Activated T-helper 1 cell treated with anti-CD3 and anti-CD28 coated beads, Interleukin-12 subunit alpha, Interleukin-12 subunit beta, Interleukin-2, Interleukin-4 antibody, amounts not matched to agents 30 ng/mL and 10 ng/mL and 1 ng/mL, durations not matched to agents 14 hours and 24 hours and 36 hours (primary cell): ENCODE results near the gene GAS1. TPM values are rescaled to one million over a fixed set of nuclear protein-coding genes. Genes with fewer than 3 reads are reported as not detected.

Source experiments
- DNase-seq: peaks from one replicate; pipeline ENCODE4 v3.0.0; 2021; ENCODE audit warnings: low spot score
- H3K27ac Mint-ChIP-seq: one replicate; pipeline ENCODE4 v1.8.0; 2021; ENCODE audit warnings: mild to moderate bottlenecking, mixed read lengths
- H3K27me3 Mint-ChIP-seq: one replicate; pipeline ENCODE4 v1.8.0; 2022; ENCODE audit warnings: mild to moderate bottlenecking, moderate library complexity, mixed read lengths; ENCODE audit not compliant: insufficient read depth
- H3K36me3 Mint-ChIP-seq: one replicate; pipeline ENCODE4 v1.8.0; 2021; ENCODE audit warnings: low read depth, mixed read lengths
- H3K4me1 Mint-ChIP-seq: one replicate; pipeline ENCODE4 v1.8.0; 2021; ENCODE audit warnings: low read depth, mixed read lengths
- H3K4me3 Mint-ChIP-seq: one replicate; pipeline ENCODE4 v1.8.0; 2021; ENCODE audit warnings: mild to moderate bottlenecking, moderate library complexity, mixed read lengths
- H3K9me3 Mint-ChIP-seq: one replicate; pipeline ENCODE4 v1.8.0; 2021; ENCODE audit warnings: mixed read lengths
- intact Hi-C: fragments of 100-400 bp; cut with micrococcal nuclease; formaldehyde crosslinking; loops from one replicate; pipeline ENCODE4 v1.15.1; 2024
- total RNA-seq: library from RNA; stranded (reverse); gene quantifications from 2 replicates; pipeline ENCODE4 v1.2.3, GENCODE V29; 2022

GAS1 gene, protein sequence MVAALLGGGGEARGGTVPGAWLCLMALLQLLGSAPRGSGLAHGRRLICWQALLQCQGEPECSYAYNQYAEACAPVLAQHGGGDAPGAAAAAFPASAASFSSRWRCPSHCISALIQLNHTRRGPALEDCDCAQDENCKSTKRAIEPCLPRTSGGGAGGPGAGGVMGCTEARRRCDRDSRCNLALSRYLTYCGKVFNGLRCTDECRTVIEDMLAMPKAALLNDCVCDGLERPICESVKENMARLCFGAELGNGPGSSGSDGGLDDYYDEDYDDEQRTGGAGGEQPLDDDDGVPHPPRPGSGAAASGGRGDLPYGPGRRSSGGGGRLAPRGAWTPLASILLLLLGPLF
- 0.12 and 0.23 TPM in 2 replicates for total RNA-seq

DNA sequence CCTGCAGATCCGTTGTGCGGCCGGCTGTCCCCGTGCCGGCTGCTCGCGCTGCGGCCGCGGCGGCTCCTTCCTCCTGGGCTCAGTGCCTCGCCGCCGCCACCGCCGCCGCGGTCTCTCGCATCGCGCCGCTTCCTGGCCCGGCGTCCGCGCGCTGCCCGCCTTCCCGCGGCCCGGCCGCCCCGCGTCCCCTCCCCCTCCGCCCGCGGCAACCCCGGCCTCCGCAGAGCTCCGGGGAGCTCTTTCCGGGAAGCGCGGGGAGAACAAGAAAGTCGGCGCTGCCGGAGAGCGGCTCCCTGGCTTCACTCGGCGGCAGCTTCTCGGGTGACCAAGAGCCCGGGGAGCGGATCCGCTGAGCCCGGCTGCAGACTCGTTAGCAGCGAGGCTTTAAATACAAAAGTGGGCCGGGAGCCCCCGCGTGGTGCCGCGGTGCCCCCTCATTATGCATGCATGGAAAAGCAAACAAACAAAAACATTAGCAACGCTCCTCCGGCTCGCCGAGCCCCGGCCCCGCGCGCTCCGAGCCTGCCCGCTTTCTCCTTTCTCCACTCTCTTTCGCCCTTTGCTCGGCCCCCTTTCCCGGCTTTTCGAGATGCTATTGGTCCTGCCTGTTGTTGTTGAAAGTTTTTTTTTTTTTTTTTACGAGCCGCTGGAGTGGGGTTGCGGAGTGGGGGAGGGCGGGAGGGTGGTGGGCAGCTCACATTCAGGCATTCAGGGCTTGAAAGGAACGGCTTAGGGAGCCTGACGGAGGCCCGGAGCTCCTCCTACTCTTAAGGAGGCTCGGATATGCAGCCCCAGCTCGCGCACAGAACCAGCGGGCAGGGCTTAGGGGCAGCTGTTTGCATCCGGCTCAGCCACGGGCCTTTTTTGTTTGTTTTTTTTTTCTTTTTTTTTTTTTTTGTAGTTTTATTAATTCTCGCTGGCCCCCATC, at the start of gene GAS1:
GAS1 (minus strand) TSS at position 361 of the 928 bp plus-strand sequence. CDS start 727 bp downstream, outside the sequence.
- Mint-ChIP-seq H3K4me3 (peak within 1 kb of the TSS; percentile 84), H3K9me3 (peaks cover 8% of the 10 kb centered on the region), H3K36me3 (no peaks in the 10 kb centered on the region), H3K27me3 (peaks cover 28% of the 10 kb centered on the region), H3K4me1 (peaks cover 10% of the 10 kb centered on the region), H3K27ac (peak within 1 kb of the TSS; percentile 44)
- intact Hi-C loops: loop anchor here (5.0 to 10.0 kb wide), 6 partner anchors 330 to 1360 kb away; partner anchors contain the start of genes AGTPBP1 and TUT7
- peak; percentile 45 for DNase-seq

DNA sequence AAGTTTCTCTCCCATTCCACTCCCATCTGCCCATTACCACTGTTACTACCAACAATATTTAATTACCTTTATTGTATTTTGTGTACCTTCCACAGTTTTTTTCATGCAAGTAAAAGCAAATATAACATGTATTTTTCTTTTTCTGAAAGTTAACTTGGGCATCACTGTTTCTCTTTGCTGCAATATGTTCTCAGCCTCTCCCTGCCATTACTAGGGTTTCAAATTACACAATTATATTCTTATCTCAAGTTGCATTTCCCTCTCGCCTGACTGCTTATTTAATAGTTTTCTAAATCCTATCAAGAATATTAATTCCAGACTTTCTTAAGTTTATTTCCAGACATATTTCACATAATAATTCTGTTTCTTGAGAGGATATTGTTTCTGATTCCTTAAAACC, 46.9 kb upstream of the GAS1 start:
- Mint-ChIP-seq H3K27me3 (peaks cover 9% of the 10 kb centered on the region), H3K9me3 (no peaks in the 10 kb centered on the region), H3K4me3 (no peak overlapping the region), H3K27ac (no peak overlapping the region), H3K4me1 (no peaks in the 10 kb centered on the region), H3K36me3 (no peaks in the 10 kb centered on the region)
- DNase-seq: no peak
- intact Hi-C loops: no loop called here

DNA sequence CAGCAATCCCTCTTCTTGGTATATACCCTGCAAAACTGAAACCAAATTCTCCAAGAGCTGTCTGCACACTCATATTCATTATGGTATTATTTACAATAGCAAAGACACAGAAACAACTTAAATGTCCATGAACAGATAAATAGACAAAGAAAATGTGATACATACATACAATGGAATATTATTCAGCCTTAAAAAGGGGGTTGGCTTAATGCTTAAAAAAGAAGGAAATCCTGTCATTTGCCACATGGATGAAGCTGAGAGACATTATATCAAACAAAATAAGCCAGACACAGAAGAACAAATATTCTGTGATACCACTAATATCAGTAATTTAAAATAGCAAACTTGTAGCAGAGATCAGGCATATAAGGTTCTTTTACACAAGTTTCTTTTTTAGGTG, 46.5 kb upstream of the GAS1 start:
- no peak for DNase-seq
- no peaks in the 10 kb centered on the region for H3K4me1 Mint-ChIP-seq
- no peak overlapping the region for H3K4me3 Mint-ChIP-seq
- H3K27me3 Mint-ChIP-seq: peaks cover 9% of the 10 kb centered on the region
- intact Hi-C loops: no loop called here
- H3K36me3 Mint-ChIP-seq: no peaks in the 10 kb centered on the region
- no peaks in the 10 kb centered on the region for H3K9me3 Mint-ChIP-seq
- H3K27ac Mint-ChIP-seq: no peak overlapping the region

DNA sequence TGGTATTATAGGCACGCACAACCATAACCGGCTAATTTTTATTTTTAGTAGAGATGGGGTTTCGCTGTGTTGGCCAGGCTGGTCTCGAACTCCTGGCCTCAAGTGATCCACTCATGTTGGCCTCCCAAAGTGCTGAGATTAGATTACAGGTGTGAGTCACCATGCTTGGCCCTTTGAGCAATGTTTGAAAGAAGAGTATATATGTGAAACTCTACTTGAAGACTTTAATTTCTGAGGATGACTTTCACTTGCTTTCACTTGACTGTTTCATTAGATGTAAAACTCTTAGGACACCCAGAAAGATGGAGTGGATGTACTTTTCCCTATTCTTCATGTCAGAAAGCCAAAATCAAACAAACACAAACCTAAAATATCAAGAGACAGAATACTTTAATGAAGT, 43.8 kb upstream of the GAS1 start:
- intact Hi-C loops: no loop called here
- Mint-ChIP-seq H3K27me3 (peaks cover 11% of the 10 kb centered on the region), H3K27ac (no peak overlapping the region), H3K4me1 (no peaks in the 10 kb centered on the region), H3K36me3 (no peaks in the 10 kb centered on the region), H3K4me3 (no peak overlapping the region), H3K9me3 (no peaks in the 10 kb centered on the region)
- DNase-seq: no peak

DNA sequence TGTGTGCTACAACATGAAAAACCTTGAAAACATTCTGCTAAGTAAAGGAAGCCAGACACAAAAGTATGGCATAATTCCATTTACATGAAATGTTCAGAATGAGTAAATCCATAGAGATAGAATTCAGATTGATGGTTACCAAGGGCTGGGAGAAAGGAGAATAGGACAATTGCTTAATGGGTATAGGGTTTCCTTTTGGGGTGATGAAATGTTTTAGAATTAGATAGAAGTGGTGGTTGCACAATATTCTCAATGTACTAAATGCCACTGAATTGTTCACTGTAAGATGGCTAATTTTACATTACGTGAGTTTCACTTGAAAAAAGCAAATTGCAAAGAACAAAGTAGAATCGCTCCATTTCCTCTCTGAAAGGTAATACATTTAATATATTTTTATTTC, 43.0 kb upstream of the GAS1 start:
- intact Hi-C loops: no loop called here
- DNase-seq: no peak
- no peaks in the 10 kb centered on the region for H3K9me3 Mint-ChIP-seq
- H3K4me1 Mint-ChIP-seq: no peaks in the 10 kb centered on the region
- no peaks in the 10 kb centered on the region for H3K36me3 Mint-ChIP-seq
- no peak overlapping the region for H3K4me3 Mint-ChIP-seq
- peaks cover 11% of the 10 kb centered on the region for H3K27me3 Mint-ChIP-seq
- no peak overlapping the region for H3K27ac Mint-ChIP-seq

DNA sequence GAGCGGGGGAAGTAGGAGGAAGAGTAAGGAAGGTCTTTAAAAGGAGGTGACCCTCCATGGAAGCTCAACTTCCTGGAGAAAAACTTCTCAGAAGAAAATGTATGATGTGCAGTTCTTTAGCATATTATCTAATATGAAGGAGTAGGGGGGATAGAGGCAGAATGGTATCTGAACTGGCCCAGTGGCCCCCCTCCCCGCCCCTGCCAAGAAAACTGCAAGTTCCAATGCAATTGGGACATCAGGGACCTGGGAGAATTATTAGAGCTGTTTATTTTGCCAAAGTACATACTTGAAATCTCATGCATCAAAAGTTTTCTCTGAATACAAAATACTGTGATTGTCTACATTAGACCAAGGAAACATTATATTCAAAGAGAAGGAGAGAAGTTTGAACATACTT, 40.6 kb upstream of the GAS1 start:
- no peaks in the 10 kb centered on the region for H3K4me1 Mint-ChIP-seq

DNA sequence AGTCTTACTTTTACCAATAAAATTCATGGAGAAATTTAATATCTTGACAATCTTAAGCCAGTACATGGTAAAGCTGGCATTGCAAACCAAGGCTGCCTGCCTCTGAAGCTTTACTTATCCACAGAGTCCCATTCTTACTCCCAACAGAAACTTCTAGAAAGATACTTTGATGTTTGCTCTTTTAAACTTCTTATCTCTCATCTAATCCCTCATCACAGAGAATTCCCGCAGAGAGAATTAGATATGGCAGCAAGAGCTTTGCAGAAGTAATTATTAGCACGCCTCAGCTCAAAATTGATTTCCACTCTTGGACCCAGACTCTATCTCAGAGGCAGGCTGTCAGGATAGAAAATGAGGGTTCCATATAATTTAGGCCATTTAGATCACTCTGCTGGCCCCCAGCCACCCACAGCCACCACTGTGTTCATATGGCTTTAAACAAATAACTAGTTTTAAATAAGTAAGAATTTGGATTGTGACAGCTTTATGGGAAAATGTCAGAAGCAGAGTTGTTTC, 37.9 kb upstream of the GAS1 start:
- no peaks in the 10 kb centered on the region for H3K4me1 Mint-ChIP-seq
- DNase-seq: no peak
- no peaks in the 10 kb centered on the region for H3K36me3 Mint-ChIP-seq
- intact Hi-C loops: no loop called here
- no peak overlapping the region for H3K27ac Mint-ChIP-seq
- H3K9me3 Mint-ChIP-seq: no peaks in the 10 kb centered on the region
- H3K27me3 Mint-ChIP-seq: peaks cover 3% of the 10 kb centered on the region
- H3K4me3 Mint-ChIP-seq: no peak overlapping the region

More for the DNA sequence above, 40.6 kb upstream of the GAS1 start:
- Mint-ChIP-seq H3K36me3 (no peaks in the 10 kb centered on the region), H3K9me3 (no peaks in the 10 kb centered on the region), H3K27me3 (peaks cover 7% of the 10 kb centered on the region), H3K27ac (no peak overlapping the region), H3K4me3 (no peak overlapping the region)
- intact Hi-C loops: no loop called here
- no peak for DNase-seq

DNA sequence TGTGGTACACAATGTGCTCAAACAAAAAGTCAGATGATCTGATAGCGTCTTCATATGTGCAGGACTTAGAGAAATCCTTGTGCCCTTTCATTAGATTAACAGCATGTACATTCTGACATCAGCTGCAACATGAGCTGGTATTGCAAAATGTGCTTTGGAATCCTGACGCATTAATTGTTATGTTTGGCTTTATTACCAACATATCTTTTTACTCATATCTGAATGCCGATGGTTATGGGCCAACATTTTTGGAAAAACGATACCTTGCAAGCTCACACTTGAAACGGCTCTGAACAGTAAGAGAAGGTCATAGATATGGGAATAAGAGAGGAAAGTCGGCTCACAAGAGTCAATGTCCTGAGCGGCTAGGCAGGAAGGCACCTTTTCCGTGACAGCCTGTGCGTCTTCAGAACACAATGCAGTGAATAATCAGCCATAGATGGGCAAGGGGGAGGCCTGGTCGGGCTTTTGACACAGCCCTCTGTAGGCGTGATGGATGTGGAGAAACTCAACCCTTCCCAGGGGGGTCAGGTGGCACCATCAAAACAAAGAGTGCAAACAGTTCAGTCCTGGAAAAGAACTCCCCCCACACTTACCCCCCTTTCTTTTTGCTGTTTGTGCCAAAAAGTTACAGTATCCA, 36.4 kb upstream of the GAS1 start:
- intact Hi-C loops: no loop called here
- no peaks in the 10 kb centered on the region for H3K9me3 Mint-ChIP-seq
- no peak overlapping the region for H3K4me3 Mint-ChIP-seq
- no peaks in the 10 kb centered on the region for H3K4me1 Mint-ChIP-seq
- H3K36me3 Mint-ChIP-seq: no peaks in the 10 kb centered on the region
- H3K27ac Mint-ChIP-seq: no peak overlapping the region
- peaks cover 2% of the 10 kb centered on the region for H3K27me3 Mint-ChIP-seq
- no peak for DNase-seq

DNA sequence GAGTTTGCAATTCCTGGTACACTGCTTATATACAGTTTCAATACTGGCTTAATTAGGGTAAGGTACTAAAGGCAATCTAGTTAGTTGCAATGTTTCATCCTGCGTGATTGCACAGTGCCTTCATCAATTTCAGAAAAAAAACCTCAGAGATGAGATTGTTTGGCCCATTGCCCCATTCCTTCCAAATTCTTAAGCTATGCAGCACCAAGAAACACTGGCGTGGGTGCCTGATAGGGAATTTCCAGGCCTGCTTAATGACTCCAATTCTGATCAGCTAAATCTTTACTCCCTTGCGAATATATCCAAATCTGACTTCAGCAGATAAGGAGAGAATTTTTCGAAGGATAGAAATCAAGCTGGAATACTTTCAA, 35.9 kb upstream of the GAS1 start:
- DNase-seq: no peak
- H3K9me3 Mint-ChIP-seq: no peaks in the 10 kb centered on the region
- intact Hi-C loops: no loop called here
- H3K27ac Mint-ChIP-seq: no peak overlapping the region
- peaks cover 2% of the 10 kb centered on the region for H3K27me3 Mint-ChIP-seq
- H3K4me1 Mint-ChIP-seq: no peaks in the 10 kb centered on the region
- no peaks in the 10 kb centered on the region for H3K36me3 Mint-ChIP-seq
- H3K4me3 Mint-ChIP-seq: no peak overlapping the region

DNA sequence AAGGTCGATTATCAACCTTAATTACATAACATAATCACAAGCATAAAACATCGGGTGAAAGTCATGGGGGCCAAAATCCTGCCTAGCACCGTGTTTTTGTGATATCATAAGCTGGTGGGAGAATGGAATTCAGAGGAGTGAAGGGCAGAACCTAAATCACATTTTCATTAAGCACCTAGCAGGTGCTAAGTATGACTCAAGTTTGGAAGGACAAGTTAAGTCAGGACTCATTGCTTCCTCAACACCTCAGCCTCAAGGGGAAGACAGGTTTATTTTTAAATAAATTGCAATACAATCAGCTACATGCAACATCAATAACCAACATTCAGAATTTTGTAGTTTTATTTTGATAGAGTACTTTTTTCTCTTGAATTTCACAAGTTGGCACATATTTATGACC, 33.5 kb upstream of the GAS1 start:
- intact Hi-C loops: no loop called here
- Mint-ChIP-seq H3K27ac (no peak overlapping the region), H3K4me1 (no peaks in the 10 kb centered on the region), H3K4me3 (no peak overlapping the region), H3K27me3 (no peaks in the 10 kb centered on the region), H3K9me3 (no peaks in the 10 kb centered on the region), H3K36me3 (no peaks in the 10 kb centered on the region)
- no peak for DNase-seq

DNA sequence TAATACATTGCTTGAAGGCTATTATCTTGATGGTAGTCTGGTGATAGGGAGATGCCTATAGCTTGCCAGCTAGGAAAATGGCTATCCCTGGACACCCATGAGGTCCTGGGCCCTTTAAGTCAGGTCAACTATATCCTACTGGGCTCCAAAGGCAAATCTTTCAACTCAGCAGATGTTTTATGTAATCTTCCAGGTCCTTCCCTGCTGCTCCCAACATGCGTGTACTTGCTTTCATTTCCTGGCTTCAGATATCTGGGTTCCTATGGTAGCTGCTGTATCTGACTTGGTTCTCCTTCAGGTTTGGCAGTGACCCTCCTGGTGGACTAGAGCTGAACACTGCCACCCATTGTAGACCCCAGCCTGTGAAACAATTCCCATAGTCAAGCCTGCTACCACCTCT, 32.4 kb upstream of the GAS1 start:
- H3K27me3 Mint-ChIP-seq: no peaks in the 10 kb centered on the region
- intact Hi-C loops: no loop called here

DNA sequence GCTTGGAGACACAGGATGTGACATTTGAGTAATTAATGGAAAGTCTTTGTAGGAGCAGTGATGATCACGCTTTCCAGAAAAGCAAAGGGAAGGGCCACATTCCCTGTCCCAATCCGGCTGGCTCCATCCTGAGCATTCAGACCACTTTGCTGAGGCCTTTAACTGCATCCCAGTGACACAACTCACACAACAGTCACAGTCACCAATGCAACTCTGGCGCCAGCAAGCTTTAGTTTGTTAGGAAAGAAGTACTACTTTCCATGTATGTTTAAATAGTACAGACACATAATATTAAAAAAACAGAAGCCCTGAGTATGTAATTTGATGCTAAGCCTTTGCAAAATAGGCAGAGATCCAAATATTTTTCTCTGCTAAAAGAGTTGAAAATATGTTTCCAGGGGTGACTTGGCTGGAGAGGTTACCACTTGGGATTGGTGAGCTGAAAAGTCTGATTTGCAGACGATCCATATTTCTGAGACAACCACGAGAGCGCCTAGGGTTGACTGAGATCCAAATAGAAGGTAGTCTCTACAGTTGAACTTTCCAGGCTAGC, 31.7 kb upstream of the GAS1 start:
- Mint-ChIP-seq H3K4me1 (no peaks in the 10 kb centered on the region), H3K9me3 (no peaks in the 10 kb centered on the region), H3K4me3 (no peak overlapping the region), H3K27me3 (no peaks in the 10 kb centered on the region), H3K27ac (no peak overlapping the region), H3K36me3 (no peaks in the 10 kb centered on the region)
- no peak for DNase-seq
- intact Hi-C loops: no loop called here

More for the DNA sequence above, 32.4 kb upstream of the GAS1 start:
- Mint-ChIP-seq H3K36me3 (no peaks in the 10 kb centered on the region), H3K9me3 (no peaks in the 10 kb centered on the region), H3K4me3 (no peak overlapping the region), H3K4me1 (no peaks in the 10 kb centered on the region), H3K27ac (no peak overlapping the region)
- no peak for DNase-seq
